ENCODE measurements around the gene CEACAM16. TPM values are rescaled to one million over a fixed set of nuclear protein-coding genes. Genes with fewer than 3 reads are reported as not detected.
"Not testable (repeated sequence)": the region's sequence is repeated elsewhere in the genome, so short reads cannot be mapped to it uniquely, and the experiment has no call there.

Gene CEACAM16
- total RNA-seq, 2 experiments from 2014 or later = not detected

DNA sequence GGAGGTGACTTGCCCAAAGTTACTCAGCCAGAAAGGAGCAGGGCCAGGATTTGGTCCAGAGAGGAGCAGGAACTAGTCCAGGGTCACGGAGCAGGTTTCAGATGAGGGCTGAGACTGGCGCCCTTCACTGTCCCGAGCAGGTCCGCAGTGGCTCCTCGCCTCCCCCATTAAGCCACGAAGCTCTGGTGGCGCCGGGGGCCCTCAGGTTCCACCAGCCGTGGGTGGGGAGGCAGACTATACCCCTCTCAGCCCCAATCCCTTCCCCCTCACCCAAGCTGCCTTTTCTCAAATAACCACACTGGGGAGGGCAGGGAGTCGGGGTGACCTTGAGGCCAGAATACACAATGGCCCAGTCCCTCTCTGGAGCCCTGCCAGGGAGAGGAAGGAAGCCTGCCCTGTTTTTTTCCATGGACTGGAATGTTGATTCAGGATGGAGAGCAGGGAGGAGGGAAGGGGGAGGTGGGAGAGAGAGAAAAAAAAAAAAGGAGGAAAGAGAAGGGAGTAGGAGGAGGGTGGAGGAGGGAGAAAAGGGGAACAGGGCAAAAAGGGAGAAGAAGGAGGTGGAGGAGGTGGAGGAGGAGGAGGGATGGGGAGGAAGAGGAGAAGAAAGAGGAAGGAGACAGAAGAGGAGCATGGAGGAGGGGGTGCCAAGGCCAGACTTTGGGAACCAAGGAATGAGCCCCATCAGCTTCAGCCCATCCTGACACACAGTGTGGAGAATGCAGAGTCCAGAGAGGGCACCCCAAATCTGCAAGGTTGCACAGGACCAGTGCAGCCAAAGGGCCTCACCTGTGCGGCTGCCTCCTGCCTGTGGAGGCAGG is 19.7 kb downstream of the CEACAM16 start:
- POLR2A ChIA-PET = no interaction called here
- CTCF ChIA-PET = interaction anchor here (0.7 to 2.0 kb wide), 3 partner anchors 53 to 219 kb away, joined by 3 to 7 read pairs (median 4); partner anchors contain the start of gene ZNF180

DNA sequence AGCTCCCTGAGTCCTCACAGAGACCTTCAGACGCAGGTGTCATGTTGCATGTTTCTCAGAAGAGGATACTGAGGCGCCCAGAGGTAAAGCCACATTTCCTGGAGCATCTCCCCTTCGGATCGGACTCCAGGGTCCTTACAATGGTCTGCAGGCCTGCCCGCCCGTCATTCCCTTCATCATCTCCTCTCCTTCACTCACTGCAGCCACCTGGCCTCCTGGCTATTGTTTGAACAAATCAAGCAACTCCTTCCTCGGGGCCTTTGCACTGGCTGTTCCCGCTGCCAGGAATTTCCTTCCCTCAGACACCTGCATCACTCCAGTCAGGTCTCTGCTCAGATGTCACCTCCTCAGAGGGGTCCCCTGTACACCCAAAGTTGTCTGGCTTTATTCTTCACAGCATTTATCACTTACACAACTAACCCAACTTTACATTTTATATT is 20.3 kb downstream of the CEACAM16 start:
- ChIA-PET POLR2A (no interaction called here), CTCF (interaction anchor here (1.3 to 2.0 kb wide), 2 partner anchors 52 to 65 kb away, joined by 3 to 7 read pairs; no protein-coding TSS in a partner anchor)

DNA sequence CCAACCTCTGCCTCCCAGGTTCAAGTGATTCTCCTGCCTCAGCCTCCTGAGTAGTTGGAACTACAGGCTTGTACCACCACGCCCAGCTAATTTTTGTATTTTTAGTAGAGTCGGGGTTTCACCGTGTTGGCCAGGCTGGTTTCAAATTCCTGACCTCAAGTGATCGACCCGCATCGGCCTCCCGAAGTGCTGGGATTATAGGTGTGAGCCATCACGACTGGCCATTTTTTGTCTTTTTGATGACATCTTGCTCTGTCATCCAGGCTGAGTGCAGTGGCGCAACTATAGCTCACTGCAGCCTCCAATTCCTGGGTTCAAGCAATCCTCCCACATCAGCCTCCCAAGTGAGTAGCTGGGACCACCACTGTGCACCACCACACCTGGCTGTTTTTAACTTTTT is 21.4 kb downstream of the CEACAM16 start:
- POLR2A ChIA-PET = not testable (repeated sequence)
- CTCF ChIA-PET = interaction anchor here (1.1 to 2.0 kb wide), 4 partner anchors 10 to 51 kb away, joined by 3 to 7 read pairs (median 4); no protein-coding TSS in a partner anchor

DNA sequence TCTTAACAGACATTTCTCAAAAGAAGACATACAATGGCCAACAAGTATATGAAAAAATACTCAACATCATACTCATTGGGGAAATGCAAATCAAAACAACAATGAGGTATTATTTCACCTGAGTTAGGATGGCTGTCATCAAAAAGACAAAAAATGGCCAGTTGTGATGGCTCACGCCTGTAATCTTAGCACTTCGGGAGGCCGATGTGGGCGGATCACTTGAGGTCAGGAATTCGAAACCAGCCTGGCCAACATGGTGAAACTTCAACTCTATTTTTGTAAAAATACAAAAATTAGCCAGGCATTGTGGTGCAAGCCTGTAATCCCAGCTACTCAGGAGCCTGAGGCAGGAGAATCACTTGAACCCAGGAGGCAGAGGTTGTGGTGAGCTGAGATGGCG is 22.0 kb downstream of the CEACAM16 start:
- ChIA-PET CTCF (interaction anchor here (1.1 to 8.9 kb wide), 6 partner anchors 9 to 123 kb away, joined by 3 to 211 read pairs (median 6); no protein-coding TSS in a partner anchor), POLR2A (no interaction called here)

DNA sequence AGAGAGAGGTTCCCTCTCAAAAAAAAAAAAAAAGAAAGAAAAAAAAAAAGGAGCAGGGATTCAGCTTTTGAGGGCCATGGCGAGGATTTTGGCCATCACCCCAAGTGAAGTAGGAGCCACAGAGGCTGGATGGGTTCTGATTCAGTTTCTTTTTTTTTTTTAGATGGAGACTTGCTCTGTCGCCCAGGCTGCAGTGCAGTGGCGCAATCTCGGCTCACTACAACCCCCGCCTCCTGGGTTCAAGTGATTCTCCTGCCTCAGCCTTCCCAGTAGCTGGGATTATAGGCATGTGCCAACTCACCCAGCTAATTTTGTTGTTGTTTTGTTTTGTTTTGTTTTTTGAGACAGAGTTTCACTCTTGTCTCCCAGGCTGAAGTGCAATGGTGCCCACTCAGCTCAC is 22.4 kb downstream of the CEACAM16 start:
- CTCF ChIA-PET = interaction anchor here (0.5 to 8.9 kb wide), 9 partner anchors 9 to 125 kb away, joined by 3 to 211 read pairs (median 6); partner anchors contain the start of gene NECTIN2
- POLR2A ChIA-PET = interaction anchor here (1.1 kb wide), 1 partner anchor 32 kb away, joined by 3 read pairs; no protein-coding TSS in a partner anchor

DNA sequence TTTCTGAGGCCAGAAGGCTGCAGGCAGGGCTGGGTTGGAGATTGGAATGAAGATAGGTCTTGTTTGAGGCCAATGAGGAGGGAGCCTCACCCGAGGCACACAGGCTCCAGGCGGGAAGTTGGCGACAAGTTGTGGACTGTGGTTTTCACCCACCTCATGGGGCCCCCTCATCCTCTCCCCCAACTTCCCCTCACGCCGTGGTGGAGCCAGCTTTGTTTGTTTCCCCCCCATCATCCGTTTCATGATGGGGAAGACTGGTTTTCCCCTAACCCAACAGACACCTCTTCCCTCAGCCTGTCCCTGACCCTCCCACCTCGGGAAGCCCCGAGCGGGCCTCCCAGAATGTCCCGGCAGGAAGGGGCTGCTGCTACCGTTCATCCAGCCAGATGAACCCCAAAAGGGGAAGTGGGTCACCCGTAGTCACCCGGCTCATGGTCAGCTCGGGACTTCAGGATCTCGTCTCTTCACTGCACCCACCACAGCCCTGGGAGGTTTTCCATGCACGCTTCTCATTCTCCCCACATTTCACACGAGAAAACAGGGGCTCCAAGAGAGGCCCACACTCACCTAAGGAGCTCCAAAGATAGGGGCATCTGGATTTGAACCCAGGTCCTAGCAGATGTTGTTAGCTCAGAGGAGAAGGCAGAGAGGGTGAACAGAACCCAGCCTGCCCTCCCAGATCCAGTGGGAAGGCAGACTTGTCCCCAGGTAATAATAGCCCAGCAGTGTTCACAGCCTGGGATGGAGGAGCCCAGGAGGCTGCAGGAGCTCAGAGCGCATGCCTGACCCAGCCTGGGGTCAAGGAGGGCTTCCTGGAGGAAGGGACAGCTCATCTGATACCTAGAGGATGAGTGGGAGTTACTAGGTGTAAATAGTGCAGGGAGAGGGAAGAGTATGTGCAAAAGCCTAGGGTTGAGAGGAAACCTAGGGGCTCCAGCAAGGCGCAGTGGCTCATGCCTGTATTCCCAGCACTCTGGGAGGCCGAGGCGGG is 23.5 kb downstream of the CEACAM16 start:
- POLR2A ChIA-PET = interaction anchor here (1.1 kb wide), 1 partner anchor 31 kb away, joined by 3 read pairs; no protein-coding TSS in a partner anchor
- CTCF ChIA-PET = interaction anchor here (0.5 to 8.9 kb wide), 15 partner anchors 10 to 126 kb away, joined by 3 to 211 read pairs (median 6); partner anchors contain the start of gene NECTIN2

DNA sequence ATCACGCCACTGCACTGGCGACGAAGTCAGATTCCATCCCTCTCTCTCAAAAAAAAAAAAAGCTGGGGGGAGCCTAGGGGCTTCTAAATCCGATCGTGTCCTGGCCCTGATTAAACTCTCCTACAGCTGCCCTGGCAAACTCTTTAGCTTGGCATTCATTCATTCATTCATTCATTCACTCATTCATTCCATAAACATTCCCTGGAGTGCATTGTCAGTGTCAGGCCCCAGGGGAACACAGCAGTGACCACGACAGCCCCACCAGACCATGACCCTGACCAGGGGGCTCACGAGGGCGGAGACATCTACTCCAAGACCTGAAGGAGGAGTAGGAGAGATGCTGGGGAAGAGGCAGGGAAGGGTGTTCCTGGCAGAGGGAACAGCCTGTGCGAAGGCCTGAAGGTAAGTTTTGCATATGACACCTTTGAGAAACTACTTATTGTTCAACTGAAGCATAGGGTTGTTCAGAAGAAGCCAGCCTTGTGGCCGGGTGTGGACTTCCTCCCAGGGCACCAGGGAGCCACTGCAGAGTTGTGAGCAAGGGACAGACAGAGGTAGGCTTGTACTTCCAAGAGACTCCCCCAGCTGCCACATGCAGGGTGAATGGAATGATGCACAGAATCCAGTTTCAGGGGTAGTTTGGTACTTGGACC is 24.5 kb downstream of the CEACAM16 start:
- ChIA-PET CTCF (interaction anchor here (0.6 to 8.9 kb wide), 29 partner anchors 9 to 125 kb away, joined by 3 to 211 read pairs (median 6); no protein-coding TSS in a partner anchor), POLR2A (interaction anchor here (1.0 to 1.5 kb wide), 3 partner anchors 30 to 61 kb away, joined by 3 to 7 read pairs (median 5); no protein-coding TSS in a partner anchor)

DNA sequence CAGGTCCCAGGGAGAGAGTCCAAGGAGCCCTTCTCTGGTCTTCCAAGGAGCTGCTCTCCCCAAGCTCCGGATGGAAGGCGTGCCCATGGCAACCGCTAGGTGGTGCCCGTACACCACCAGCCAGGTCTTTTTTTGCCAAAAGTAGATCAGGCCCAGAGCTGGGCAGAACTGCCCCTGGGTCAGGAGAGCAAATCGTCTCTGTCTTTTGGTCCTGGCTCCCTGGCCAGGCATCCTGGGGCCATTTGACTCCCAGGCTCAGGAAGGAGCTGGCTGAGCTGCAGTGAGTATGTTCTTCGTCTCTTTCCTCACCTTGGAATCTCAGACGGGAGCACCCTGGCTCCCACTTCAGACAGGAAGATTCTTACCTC is 25.0 kb downstream of the CEACAM16 start:
- POLR2A ChIA-PET = interaction anchor here (0.5 to 1.5 kb wide), 5 partner anchors 28 to 61 kb away, joined by 3 to 7 read pairs (median 4); no protein-coding TSS in a partner anchor
- CTCF ChIA-PET = interaction anchor here (0.7 to 8.9 kb wide), 30 partner anchors 9 to 686 kb away, joined by 3 to 211 read pairs (median 4); no protein-coding TSS in a partner anchor

DNA sequence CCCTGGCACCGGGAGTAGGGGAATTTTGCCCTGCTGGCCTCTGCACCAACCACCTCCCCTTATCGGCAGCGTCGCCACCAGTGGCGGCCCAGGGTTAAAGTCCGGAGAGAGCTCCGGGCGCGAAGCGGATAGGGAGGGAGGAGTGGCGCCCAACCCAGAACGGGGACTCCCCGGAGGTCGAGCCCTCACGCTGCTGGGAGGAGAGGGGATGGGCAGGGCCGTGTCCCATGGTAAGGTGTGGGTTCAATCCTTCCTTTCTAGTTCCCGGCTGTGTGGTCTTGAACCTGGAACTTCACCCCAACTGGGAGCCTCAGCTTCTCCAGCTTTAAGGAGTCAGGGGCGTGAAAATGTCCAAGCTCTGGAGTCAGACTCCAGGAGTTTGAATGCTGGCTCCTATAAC is 26.3 kb downstream of the CEACAM16 start:
- POLR2A ChIA-PET = no interaction called here
- CTCF ChIA-PET = interaction anchor here (1.1 to 8.9 kb wide), 8 partner anchors 11 to 119 kb away, joined by 3 to 211 read pairs (median 10); no protein-coding TSS in a partner anchor

DNA sequence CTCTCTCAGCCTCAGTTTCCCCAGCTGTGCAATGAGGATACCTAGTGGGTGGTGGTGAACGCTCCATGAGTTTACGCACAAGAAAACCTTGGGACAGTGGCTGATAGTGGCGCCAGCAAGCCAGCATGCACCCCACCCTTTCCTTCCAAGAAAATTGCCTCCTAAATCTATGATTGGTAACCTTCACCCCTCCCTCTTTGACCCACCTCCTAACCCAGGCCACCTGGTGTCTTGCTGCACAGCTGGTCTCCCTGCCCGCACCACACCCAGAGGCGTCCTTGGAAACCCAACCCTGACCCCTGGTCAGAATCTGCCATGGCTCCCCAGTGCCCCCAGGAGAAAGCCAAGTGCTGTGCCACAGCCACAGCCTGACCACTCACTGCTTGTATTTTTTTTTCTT is 26.7 kb downstream of the CEACAM16 start:
- POLR2A ChIA-PET = no interaction called here
- CTCF ChIA-PET = interaction anchor here (1.1 to 8.9 kb wide), 4 partner anchors 11 to 47 kb away, joined by 3 to 211 read pairs (median 20); no protein-coding TSS in a partner anchor

DNA sequence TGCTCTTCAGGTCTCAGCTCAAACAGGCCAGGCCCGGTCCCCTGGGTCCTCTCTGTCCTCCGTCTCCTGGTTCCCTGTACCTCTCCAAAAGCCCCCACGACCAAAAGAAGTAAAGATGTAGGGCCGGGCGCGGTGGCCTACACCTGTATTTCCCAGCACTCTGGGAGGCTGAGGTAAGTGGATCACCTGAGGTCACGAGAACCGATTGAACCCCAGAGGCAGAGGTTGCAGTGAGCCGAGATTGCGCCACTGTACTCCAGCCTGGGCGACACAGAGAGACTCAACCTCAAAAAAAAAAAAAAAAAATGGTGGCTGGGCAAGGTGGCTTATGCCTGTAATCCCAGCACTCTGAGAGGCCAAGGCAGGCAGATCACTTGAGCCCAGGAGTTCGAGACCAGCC is 27.5 kb downstream of the CEACAM16 start:
- CTCF ChIA-PET = interaction anchor here (0.7 to 8.9 kb wide), 2 partner anchors 36 to 47 kb away, joined by 3 to 211 read pairs; no protein-coding TSS in a partner anchor
- POLR2A ChIA-PET = no interaction called here

DNA sequence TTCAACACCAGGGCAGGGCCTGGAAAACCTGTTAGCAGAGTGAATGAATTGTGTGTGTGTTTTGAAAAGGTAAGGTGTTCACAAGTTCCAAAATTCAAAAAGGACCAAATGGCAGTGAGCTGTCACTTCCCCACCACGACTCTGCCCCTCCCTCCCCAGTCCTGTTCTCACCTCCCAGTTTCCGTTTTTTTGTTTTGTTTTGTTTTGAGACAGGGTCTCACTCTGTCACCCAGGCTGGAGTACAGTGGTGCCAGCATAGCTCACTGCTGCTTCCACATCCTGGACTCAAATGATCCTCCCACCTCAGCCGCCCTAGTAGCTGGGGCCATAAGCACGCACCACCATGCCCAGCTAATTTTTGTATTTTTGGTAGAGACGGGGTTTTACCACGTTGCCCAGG is 29.2 kb downstream of the CEACAM16 start:
- CTCF ChIA-PET = interaction anchor here (8.9 kb wide), 1 partner anchor 45 kb away, joined by 211 read pairs; no protein-coding TSS in a partner anchor

DNA sequence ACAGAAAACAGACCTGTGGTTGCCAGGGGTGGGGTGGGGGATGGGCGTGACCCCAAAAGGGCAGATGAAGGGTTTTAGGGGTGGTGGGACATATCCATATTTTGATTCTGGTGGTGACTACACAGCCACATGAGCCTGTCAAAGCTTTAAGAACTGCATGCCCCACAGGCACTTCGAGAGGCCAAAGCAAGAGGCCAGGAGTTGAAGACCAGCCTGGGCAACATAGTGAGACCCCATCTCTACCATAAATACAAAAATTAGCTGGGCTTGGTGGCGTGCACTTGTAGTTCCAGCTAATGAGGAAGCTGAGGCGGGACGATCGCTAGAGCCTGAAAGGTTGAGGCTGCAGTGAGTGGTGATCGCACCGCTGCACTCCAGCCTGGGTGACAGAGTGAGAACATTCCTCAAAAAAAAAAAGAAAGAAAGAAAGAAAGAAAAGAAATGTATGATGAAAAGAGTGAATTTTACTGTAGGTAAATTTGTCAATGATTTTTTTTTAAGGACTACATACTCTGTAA is 30.6 kb downstream of the CEACAM16 start:
- ChIA-PET POLR2A (no interaction called here), CTCF (interaction anchor here (1.2 to 8.9 kb wide), 2 partner anchors 9 to 43 kb away, joined by 4 to 211 read pairs; no protein-coding TSS in a partner anchor)

More for the DNA sequence above, 29.2 kb downstream of the CEACAM16 start:
- POLR2A ChIA-PET = no interaction called here

DNA sequence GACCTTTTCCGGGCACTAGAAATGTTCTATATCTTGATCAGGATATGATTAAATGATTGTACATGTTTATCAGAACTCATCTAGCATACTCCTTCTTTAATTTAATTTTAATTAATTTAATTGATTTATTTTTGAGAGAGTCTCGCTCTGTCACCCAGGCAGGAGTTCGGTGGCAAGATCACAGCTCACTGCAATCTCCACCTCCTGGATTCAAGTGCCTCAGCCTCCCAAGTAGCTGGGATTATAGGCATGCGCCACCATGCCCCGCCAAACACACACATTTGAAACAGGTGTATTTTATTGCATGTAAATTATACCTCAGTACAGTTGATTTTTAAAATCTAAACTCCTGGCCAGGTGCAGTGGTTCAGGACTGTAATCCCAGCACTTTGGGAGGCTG is 32.1 kb downstream of the CEACAM16 start:
- ChIA-PET CTCF (no interaction called here), POLR2A (no interaction called here)

DNA sequence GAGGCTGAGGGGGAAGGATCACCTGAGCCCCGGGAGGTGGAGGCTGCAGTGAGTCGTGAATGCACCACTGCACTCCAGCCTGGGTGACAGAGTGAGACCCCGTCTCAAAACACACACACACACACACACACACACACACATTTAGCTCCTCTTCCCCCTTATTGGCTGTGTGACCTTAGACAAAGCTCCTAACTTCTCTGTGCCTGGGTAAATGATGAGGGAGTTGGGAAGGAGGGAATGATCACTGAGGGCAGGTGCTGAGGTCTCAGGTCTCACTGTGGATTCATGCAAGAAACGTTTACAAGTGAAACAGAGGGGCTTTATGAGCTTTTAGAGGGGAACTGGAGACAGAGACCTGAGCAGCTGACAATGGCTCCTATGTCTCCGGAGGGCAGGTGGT is 32.7 kb downstream of the CEACAM16 start:
- CTCF ChIA-PET = interaction anchor here (1.0 to 1.5 kb wide), 2 partner anchors 7 to 39 kb away, joined by 3 to 4 read pairs; no protein-coding TSS in a partner anchor
- POLR2A ChIA-PET = no interaction called here

DNA sequence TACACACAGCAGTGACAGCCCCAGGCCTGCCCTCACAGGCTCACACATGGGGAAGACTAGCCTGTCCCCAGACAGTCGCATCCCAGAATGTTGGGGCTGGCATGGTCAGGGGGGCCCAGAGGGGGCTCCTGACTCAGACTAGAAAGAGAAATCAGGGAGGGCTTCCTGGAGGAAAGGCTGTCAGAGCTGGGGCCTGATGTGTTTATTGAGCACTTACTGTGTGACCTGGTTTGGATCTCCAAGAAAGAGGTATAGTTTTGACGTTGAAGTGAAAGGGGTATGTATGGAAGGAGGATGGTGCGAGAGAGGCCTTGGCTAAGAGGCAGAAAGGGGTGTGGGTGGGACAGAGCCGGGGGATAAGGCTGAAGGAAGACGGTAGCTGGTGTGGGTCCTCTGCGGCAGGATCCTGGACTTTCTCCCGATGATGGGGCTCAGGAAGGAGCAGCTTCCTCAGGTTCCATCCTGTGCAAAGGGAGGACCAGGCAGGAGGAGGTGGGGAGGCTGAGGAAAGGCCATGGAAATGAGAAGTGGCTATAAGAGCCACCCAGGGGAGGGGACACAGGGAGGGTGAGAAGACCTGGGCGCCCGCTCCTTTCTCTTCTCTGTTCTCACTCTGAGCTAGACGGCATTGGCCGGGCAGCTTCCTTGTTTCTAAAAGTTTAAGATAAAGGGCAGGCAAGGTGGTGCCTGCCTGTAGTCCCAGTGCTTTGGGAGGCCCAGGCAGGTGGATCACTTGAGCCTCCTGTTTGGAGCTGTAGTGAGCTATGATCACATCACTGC is 33.5 kb downstream of the CEACAM16 start:
- ChIA-PET CTCF (interaction anchor here (1.0 to 1.5 kb wide), 3 partner anchors 8 to 38 kb away, joined by 3 to 4 read pairs (median 4); no protein-coding TSS in a partner anchor), POLR2A (no interaction called here)

DNA sequence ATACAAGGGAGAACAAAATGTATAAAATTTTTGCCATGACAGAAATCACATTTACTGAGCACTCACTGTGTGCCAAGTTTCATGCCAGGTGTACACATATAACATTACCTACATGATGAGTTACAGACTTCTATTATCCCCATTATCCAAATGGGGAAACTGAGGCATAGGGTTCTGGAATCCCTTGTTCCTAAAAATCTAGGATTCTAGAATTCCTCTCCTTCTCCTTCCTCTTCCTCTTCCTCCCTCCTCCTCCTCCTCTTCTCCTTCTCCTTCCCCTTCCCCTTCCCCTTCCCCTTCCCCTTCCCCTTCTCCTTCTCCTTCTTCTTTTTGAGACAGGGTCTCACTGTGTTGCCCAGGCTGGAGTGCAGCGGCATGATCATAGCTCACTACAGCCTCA is 35.4 kb downstream of the CEACAM16 start:
- CTCF ChIA-PET = no interaction called here
- POLR2A ChIA-PET = no interaction called here

All from activated CD8-positive, alpha-beta memory T cell treated with anti-CD3 and anti-CD28 coated beads for 36 hours (primary cell).